Left lung (tissue), 10 donors: ENCODE measurements around the gene MAML2. TPM values are rescaled to one million over a fixed set of nuclear protein-coding genes. Genes with fewer than 3 reads are reported as not detected.

Experiments
- ATAC-seq: fragments of 200-7000 bp; cut with Tn5 transposase; one replicate; pipeline ENCODE4 v1.9.1; 2020; ENCODE audit warnings: moderate library complexity
- DNase-seq, 4 donors: peaks; one replicate each; pipeline ENCODE4 v3.0.0-alpha.2; 2013 to 2020
- H3K27ac ChIP-seq, 2 donors: fragments of 200-600 bp; sonication (generic) in 1 of 2; one replicate each; pipeline versions ENCODE4 v1.5.0 to v1.8.0; 2020 to 2021
- H3K27me3 ChIP-seq, 2 donors: fragments of 200-600 bp; sonication (generic) in 1 of 2; one replicate each; pipeline versions ENCODE4 v1.5.0 to v1.8.0; 2020 to 2021
- H3K36me3 ChIP-seq, 2 donors: fragments of 200-600 bp; sonication (generic) in 1 of 2; one replicate each; pipeline versions ENCODE4 v1.5.0 to v1.8.0; 2020 to 2021
- H3K4me1 ChIP-seq, 2 donors: fragments of 200-600 bp; one replicate each; pipeline ENCODE4 v1.8.0; 2021
- H3K4me3 ChIP-seq, 2 donors: fragments of 200-600 bp; sonication (generic) in 1 of 2; one replicate each; pipeline versions ENCODE4 v1.5.0 to v1.8.0; 2020 to 2021; ENCODE audit warnings: mild to moderate bottlenecking in 1 of 2
- H3K9me3 ChIP-seq, 2 donors: fragments of 200-600 bp; sonication (generic) in 1 of 2; one replicate each; pipeline versions ENCODE4 v1.5.0 to v1.8.0; 2020 to 2021
- CTCF ChIP-seq, 2 donors: fragments of 200-600 bp; sonication (generic) in 1 of 2; IDR thresholded peaks; one replicate each; pipeline versions ENCODE4 v1.5.0 to v1.8.0; 2021; ENCODE audit warnings: antibody characterized with exemption in 2 of 2
- intact Hi-C, 2 donors: fragments of 100-400 bp; cut with DNase I; formaldehyde crosslinking; loops; one replicate each; pipeline versions ENCODE4 v1.11.2 to v1.14.2; 2022
- polyA plus RNA-seq, 6 donors: library from polyadenylated mRNA; unstranded; fragments of 120-200 nt; gene quantifications; one replicate each; pipeline ENCODE4 v1.2.1, GENCODE V29; 2013; ENCODE audit not compliant: insufficient read length in 6 of 6
- total RNA-seq, 2 donors: library from RNA; stranded (reverse); fragmentation: NEBNext Ultra II Directional; extraction: Animal tissue kit (Norgen Biotek cat#: 25700); gene quantifications; one replicate each; pipeline ENCODE4 v1.2.1, GENCODE V29; 2021
- donor health status: DM: no; HTN: yes; CAD: no.
- donor health status: DM: no; HTN: no; CAD: no.

Gene MAML2
- total and polyA plus RNA-seq, 8 donors = 18.7 to 44.0 (median 36.6) TPM

GRCh38 chr11:96284917-96285316 is 58.1 kb downstream of the MAML2 start:
- DNase-seq (no peak), ATAC-seq (no peak)
- Histone ChIP-seq H3K4me1 (peaks cover 0 to 2% of the 10 kb centered on the region in 2 donors), H3K9me3 (no peaks in the 10 kb centered on the region), H3K36me3 (no peaks in the 10 kb centered on the region), H3K27me3 (no peaks in the 10 kb centered on the region), H3K27ac (no peak overlapping the region), H3K4me3 (no peak overlapping the region)
- TF ChIP-seq CTCF (IDR thresholded peaks at IDR 0.05) = no peak
- intact Hi-C loops = no loop called here

GRCh38 chr11:96284401-96284800 is 58.6 kb downstream of the MAML2 start:
- no peak for DNase-seq
- no peak overlapping the region for H3K27ac ChIP-seq
- no peaks in the 10 kb centered on the region for H3K36me3 ChIP-seq
- H3K4me3 ChIP-seq = no peak overlapping the region
- peaks cover 0 to 7% of the 10 kb centered on the region in 2 donors for H3K4me1 ChIP-seq
- ATAC-seq = no peak
- H3K9me3 ChIP-seq = no peaks in the 10 kb centered on the region
- no peaks in the 10 kb centered on the region for H3K27me3 ChIP-seq
- intact Hi-C loops = no loop called here
- TF ChIP-seq CTCF (IDR thresholded peaks at IDR 0.05) = no peak

- no peak for TF ChIP-seq CTCF (IDR thresholded peaks at IDR 0.05)
- H3K36me3 ChIP-seq = no peaks in the 10 kb centered on the region
- H3K4me3 ChIP-seq = no peak overlapping the region
- no peak overlapping the region for H3K27ac ChIP-seq
- intact Hi-C loops = no loop called here
- H3K9me3 ChIP-seq = no peaks in the 10 kb centered on the region
- ATAC-seq = no peak
- DNase-seq = no peak
- peaks cover 0 to 19% of the 10 kb centered on the region in 2 donors for H3K4me1 ChIP-seq
- H3K27me3 ChIP-seq = no peaks in the 10 kb centered on the region
Observed at GRCh38 chr11:96282625-96283220, 60.3 kb downstream of the MAML2 start.

- Histone ChIP-seq H3K27ac (no peak overlapping the region), H3K4me1 (peaks cover 0 to 26% of the 10 kb centered on the region in 2 donors), H3K9me3 (no peaks in the 10 kb centered on the region), H3K27me3 (no peaks in the 10 kb centered on the region), H3K36me3 (no peaks in the 10 kb centered on the region), H3K4me3 (no peak overlapping the region)
- TF ChIP-seq CTCF (IDR thresholded peaks at IDR 0.05) = no peak
- DNase-seq (no peak), ATAC-seq (no peak)
- intact Hi-C loops = no loop called here
Observed at GRCh38 chr11:96280444-96280843, 62.6 kb downstream of the MAML2 start.

GRCh38 chr11:96279896-96280290 is 63.1 kb downstream of the MAML2 start:
- Histone ChIP-seq H3K4me3 (no peak overlapping the region), H3K27ac (no peak overlapping the region), H3K36me3 (no peaks in the 10 kb centered on the region), H3K9me3 (no peaks in the 10 kb centered on the region), H3K27me3 (no peaks in the 10 kb centered on the region), H3K4me1 (peaks cover 0 to 26% of the 10 kb centered on the region in 2 donors)
- intact Hi-C loops = no loop called here
- no peak for TF ChIP-seq CTCF (IDR thresholded peaks at IDR 0.05)
- no peak for DNase-seq
- no peak for ATAC-seq
